ENCODE results near the gene FAM83C.

GRCh38 chr20:35252037-35252461, 40.2 kb downstream of the FAM83C start:
- TF ChIP-seq CTCF (IDR thresholded peaks at IDR 0.05; ENCODE audit: low read depth, low read length) (no peak), EZH2phosphoT487 (IDR thresholded peaks at IDR 0.05; ENCODE audit: low read depth) (no peak)

Measured in OCI-LY3 (cell line).